Measurements from ENCODE around the gene MAML3.

GRCh38 chr4:140100771-140101170 lies 53.2 kb downstream of the MAML3 start:
- TF ChIP-seq CTCF (IDR thresholded peaks at IDR 0.05) (no peak), POLR2A (IDR thresholded peaks at IDR 0.05) (no peak), POLR2AphosphoS5 (IDR thresholded peaks at IDR 0.05) (no peak), EP300 (IDR thresholded peaks at IDR 0.05; ENCODE audit: low read depth) (no peak)

Measured in transverse colon (tissue), 4 donors.